Liver (tissue), 9 donors: ENCODE results near the gene PHF20. TPM values are rescaled to one million over a fixed set of nuclear protein-coding genes. Genes with fewer than 3 reads are reported as not detected.

Source experiments
- DNase-seq: peaks from one replicate; pipeline ENCODE4 v3.0.0-alpha.2; 2017; ENCODE audit warnings: low spot score
- H3K27ac ChIP-seq, 2 donors: one replicate each; pipeline ENCODE4 v1.7.0; 2013; ENCODE audit warnings: inconsistent platforms in 2 of 2, low read length in 2 of 2, control low read depth in 1 of 2, low read depth in 1 of 2, mild to moderate bottlenecking in 1 of 2
- H3K27me3 ChIP-seq, 4 donors: one replicate each; pipeline versions ENCODE4 v1.6.1 to v1.7.0; 2013; ENCODE audit warnings: low read length in 3 of 4, inconsistent platforms in 1 of 4, mild to moderate bottlenecking in 1 of 4, moderate library complexity in 1 of 4; ENCODE audit not compliant: control insufficient read depth in 4 of 4, insufficient read depth in 4 of 4
- H3K36me3 ChIP-seq, 4 donors: one replicate each; pipeline versions ENCODE4 v1.6.1 to v1.7.0; 2013; ENCODE audit warnings: low read length in 3 of 4, mild to moderate bottlenecking in 3 of 4, low read depth in 1 of 4, moderate library complexity in 1 of 4; ENCODE audit not compliant: control insufficient read depth in 4 of 4, insufficient read depth in 3 of 4
- H3K4me1 ChIP-seq, 4 donors: one replicate each; pipeline versions ENCODE4 v1.6.1 to v1.7.0; 2013; ENCODE audit warnings: low read length in 3 of 4, mild to moderate bottlenecking in 3 of 4, moderate library complexity in 1 of 4; ENCODE audit not compliant: control insufficient read depth in 4 of 4, insufficient read depth in 4 of 4
- H3K4me3 ChIP-seq, 3 donors: one replicate each; pipeline versions ENCODE4 v1.6.1 to v1.7.0; 2013; ENCODE audit warnings: low read length in 3 of 3, control low read depth in 1 of 3, low read depth in 1 of 3, mild to moderate bottlenecking in 1 of 3
- H3K9ac ChIP-seq, 2 donors: one replicate each; pipeline ENCODE4 v1.7.0; 2013; ENCODE audit warnings: low read length in 2 of 2, mild to moderate bottlenecking in 2 of 2, moderate library complexity in 2 of 2, control low read depth in 1 of 2, low read depth in 1 of 2
- H3K9me3 ChIP-seq, 4 donors: one replicate each; pipeline versions ENCODE4 v1.6.1 to v1.7.0; 2013; ENCODE audit warnings: low read length in 3 of 4; ENCODE audit not compliant: control insufficient read depth in 4 of 4
- CTCF ChIP-seq: fragments of 150-350 bp; IDR thresholded peaks from 2 replicates; pipeline ENCODE4 v1.5.1; 2017; ENCODE audit warnings: improper control_type of control experiment, low read depth, low read length; ENCODE audit not compliant: missing input control
- EGR1 ChIP-seq, 2 donors: IDR thresholded peaks; 2 replicates each; pipeline ENCODE4 v1.6.1; 2016 to 2018; ENCODE audit warnings: antibody characterized with exemption in 2 of 2, low read depth in 2 of 2
- FOXA1 ChIP-seq: IDR thresholded peaks from 2 replicates; pipeline ENCODE4 v1.6.1; 2016; ENCODE audit warnings: antibody characterized with exemption
- FOXA2 ChIP-seq: IDR thresholded peaks from 2 replicates; pipeline ENCODE4 v1.6.1; 2016; ENCODE audit warnings: antibody characterized with exemption
- GABPA ChIP-seq, 2 donors: IDR thresholded peaks in 1 of 2; conservative IDR thresholded peaks in 1 of 2; 2 replicates each; pipeline ENCODE4 v1.6.1; 2016; ENCODE audit warnings: antibody characterized with exemption in 2 of 2, mild to moderate bottlenecking in 1 of 2, moderate library complexity in 1 of 2
- HNF4A ChIP-seq, 2 donors: conservative IDR thresholded peaks; 2 replicates each; pipeline ENCODE4 v1.6.1; 2016; ENCODE audit warnings: antibody characterized with exemption in 2 of 2, mild to moderate bottlenecking in 2 of 2
- HNF4G ChIP-seq: IDR thresholded peaks from 2 replicates; pipeline ENCODE4 v1.6.1; 2016; ENCODE audit warnings: antibody characterized with exemption
- JUND ChIP-seq, 2 donors: IDR thresholded peaks; 2 replicates each; pipeline ENCODE4 v1.6.1; 2016; ENCODE audit warnings: antibody characterized with exemption in 2 of 2
- MAX ChIP-seq: IDR thresholded peaks from 2 replicates; pipeline ENCODE4 v1.6.1; 2016; ENCODE audit warnings: antibody characterized with exemption
- NR2F2 ChIP-seq: IDR thresholded peaks from 2 replicates; pipeline ENCODE4 v1.6.1; 2016; ENCODE audit warnings: antibody characterized with exemption
- RAD21 ChIP-seq, 2 donors: IDR thresholded peaks; 2 replicates each; pipeline ENCODE4 v1.6.1; 2016; ENCODE audit warnings: antibody characterized with exemption in 2 of 2, mild to moderate bottlenecking in 2 of 2
- RXRA ChIP-seq, 2 donors: IDR thresholded peaks; 2 replicates each; pipeline ENCODE4 v1.6.1; 2017 to 2018; ENCODE audit warnings: antibody characterized with exemption in 2 of 2, mild to moderate bottlenecking in 1 of 2
- SP1 ChIP-seq: IDR thresholded peaks from 2 replicates; pipeline ENCODE4 v1.6.1; 2018; ENCODE audit warnings: antibody characterized with exemption, mild to moderate bottlenecking
- TAF1 ChIP-seq: conservative IDR thresholded peaks from 2 replicates; pipeline ENCODE4 v1.6.1; 2016; ENCODE audit warnings: antibody characterized with exemption, mild to moderate bottlenecking
- YY1 ChIP-seq: IDR thresholded peaks from 2 replicates; pipeline ENCODE4 v1.6.1; 2016; ENCODE audit warnings: antibody characterized with exemption, mild to moderate bottlenecking
- ZBTB33 ChIP-seq: IDR thresholded peaks from 2 replicates; pipeline ENCODE4 v1.6.1; 2016; ENCODE audit warnings: antibody characterized with exemption
- WGBS: extraction: QIAGEN DNeasy Blood & Tissue Kit; methylation state at CpG from one replicate; pipeline ENCODE4 v1.1.7; 2013; 5-methylcytosine and 5-hydroxymethylcytosine counted together
- polyA plus RNA-seq, 2 donors: library from polyadenylated mRNA; stranded (reverse) in 1 of 2; unstranded in 1 of 2; fragments of 200-250 nt in 1 of 2; fragments of >200 nt in 1 of 2; fragmentation: Nextera tagmentation in 1 of 2; extraction: Ambion mirVana in 1 of 2; gene quantifications; one replicate each; pipeline versions ENCODE4 v1.2.1 to v1.2.3, GENCODE V29; 2013 to 2015
- total RNA-seq, 2 donors: library from RNA; depleted of rRNA; stranded (reverse); fragments of >200 nt; gene quantifications; one replicate each; pipeline ENCODE4 v1.2.3, GENCODE V29; 2014
- TF ChIP-seq, protein P1 (sequence below): IDR thresholded peaks from 2 replicates; pipeline ENCODE4 v1.6.1; 2016; ENCODE audit warnings: antibody characterized with exemption
- TF ChIP-seq, protein P2 (sequence below): IDR thresholded peaks from 2 replicates; pipeline ENCODE4 v1.6.1; 2016; ENCODE audit warnings: antibody characterized with exemption, mild to moderate bottlenecking
- donor health status: healthy.
- donor health status: healthy.
- donor health status: healthy.
- donor health status: healthy.
- donor health status: healthy.

PHF20 gene
- total and polyA plus RNA-seq, 4 donors, result 5.1 to 11.7 (median 10.3) TPM

DNA sequence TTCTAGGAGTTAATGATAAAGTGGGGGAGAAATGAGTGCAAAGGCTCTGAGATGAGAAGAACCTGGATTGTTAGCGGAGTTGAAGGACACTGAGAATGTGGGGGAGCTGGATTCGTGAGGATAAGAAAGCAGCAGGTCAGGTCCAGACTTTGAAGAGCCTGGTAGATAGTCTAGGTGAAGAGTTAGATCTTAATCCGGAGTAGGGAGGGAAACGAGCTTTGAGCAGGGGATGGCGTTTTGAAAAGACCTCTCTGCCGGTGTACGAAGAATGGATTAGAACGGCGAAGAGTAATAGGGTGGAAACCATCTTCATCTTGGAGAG lies 487 bp upstream of the PHF20 start:
- H3K9ac ChIP-seq, result peak overlapping the region in 1 of 2 donors; percentile 66

More for the DNA sequence above, 487 bp upstream of the PHF20 start:
- Histone ChIP-seq H3K27me3 (no peaks in the 10 kb centered on the region), H3K36me3 (peaks cover 0 to 4% (median 0%) of the 10 kb centered on the region in 4 donors), H3K27ac (peak overlapping the region; percentile 65 to 84), H3K9me3 (no peaks in the 10 kb centered on the region), H3K4me3 (peak overlapping the region in 1 of 3 donors; percentile 25), H3K4me1 (peaks cover 0 to 20% (median 6%) of the 10 kb centered on the region in 4 donors)
- WGBS, result 82% methylated on average over 9 of the region's 9 CpGs
- no peak for DNase-seq
- TF ChIP-seq, protein P1, sequence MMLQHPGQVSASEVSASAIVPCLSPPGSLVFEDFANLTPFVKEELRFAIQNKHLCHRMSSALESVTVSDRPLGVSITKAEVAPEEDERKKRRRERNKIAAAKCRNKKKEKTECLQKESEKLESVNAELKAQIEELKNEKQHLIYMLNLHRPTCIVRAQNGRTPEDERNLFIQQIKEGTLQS, result no peak
- no peak for TF ChIP-seq RXRA (IDR thresholded peaks at IDR 0.05)
- no peak for TF ChIP-seq ZBTB33
- TF ChIP-seq HNF4A (conservative IDR thresholded peaks at IDR 0.05), result no peak
- no peak for TF ChIP-seq HNF4G
- TF ChIP-seq TAF1, result no peak
- TF ChIP-seq FOXA1, result no peak
- TF ChIP-seq JUND (IDR thresholded peaks at IDR 0.05), result no peak
- TF ChIP-seq, protein P2, sequence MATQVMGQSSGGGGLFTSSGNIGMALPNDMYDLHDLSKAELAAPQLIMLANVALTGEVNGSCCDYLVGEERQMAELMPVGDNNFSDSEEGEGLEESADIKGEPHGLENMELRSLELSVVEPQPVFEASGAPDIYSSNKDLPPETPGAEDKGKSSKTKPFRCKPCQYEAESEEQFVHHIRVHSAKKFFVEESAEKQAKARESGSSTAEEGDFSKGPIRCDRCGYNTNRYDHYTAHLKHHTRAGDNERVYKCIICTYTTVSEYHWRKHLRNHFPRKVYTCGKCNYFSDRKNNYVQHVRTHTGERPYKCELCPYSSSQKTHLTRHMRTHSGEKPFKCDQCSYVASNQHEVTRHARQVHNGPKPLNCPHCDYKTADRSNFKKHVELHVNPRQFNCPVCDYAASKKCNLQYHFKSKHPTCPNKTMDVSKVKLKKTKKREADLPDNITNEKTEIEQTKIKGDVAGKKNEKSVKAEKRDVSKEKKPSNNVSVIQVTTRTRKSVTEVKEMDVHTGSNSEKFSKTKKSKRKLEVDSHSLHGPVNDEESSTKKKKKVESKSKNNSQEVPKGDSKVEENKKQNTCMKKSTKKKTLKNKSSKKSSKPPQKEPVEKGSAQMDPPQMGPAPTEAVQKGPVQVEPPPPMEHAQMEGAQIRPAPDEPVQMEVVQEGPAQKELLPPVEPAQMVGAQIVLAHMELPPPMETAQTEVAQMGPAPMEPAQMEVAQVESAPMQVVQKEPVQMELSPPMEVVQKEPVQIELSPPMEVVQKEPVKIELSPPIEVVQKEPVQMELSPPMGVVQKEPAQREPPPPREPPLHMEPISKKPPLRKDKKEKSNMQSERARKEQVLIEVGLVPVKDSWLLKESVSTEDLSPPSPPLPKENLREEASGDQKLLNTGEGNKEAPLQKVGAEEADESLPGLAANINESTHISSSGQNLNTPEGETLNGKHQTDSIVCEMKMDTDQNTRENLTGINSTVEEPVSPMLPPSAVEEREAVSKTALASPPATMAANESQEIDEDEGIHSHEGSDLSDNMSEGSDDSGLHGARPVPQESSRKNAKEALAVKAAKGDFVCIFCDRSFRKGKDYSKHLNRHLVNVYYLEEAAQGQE, result no peak
- no peak for TF ChIP-seq NR2F2
- TF ChIP-seq MAX, result no peak
- no peak for TF ChIP-seq YY1
- no peak for TF ChIP-seq RAD21 (IDR thresholded peaks at IDR 0.05)
- no peak for TF ChIP-seq SP1
- no peak for TF ChIP-seq FOXA2
- no peak for TF ChIP-seq EGR1 (IDR thresholded peaks at IDR 0.05; ENCODE audit: low read depth in 2 of 2)
- no peak for TF ChIP-seq GABPA (IDR thresholded peaks at IDR 0.05 in 1 of 2, conservative IDR thresholded peaks at IDR 0.05 in 1 of 2)
- TF ChIP-seq CTCF, result no peak
